Endothelial cell of umbilical vein (primary cell): ENCODE results near the gene SQOR. TPM values are rescaled to one million over a fixed set of nuclear protein-coding genes. Genes with fewer than 3 reads are reported as not detected.

Experiments used
- BruUV-seq: library from RNA; stranded (reverse); fragments of 400-500 nt; replicated peaks from 2 replicates; lab custom pipeline; 2021; lab: Mats Ljungman, UMichigan
- CTCF ChIA-PET: fragments of 300-600, 350-600 bp; sonication (Branson Sonifier 250); formaldehyde crosslinking; loops from one replicate; lab custom pipeline; 2021; ENCODE audit warnings: antibody characterized with exemption, inconsistent platforms; lab: Charles Lee
- POLR2A ChIA-PET: fragments of 300-600, 350-600 bp; sonication (Branson Sonifier 250); formaldehyde crosslinking; loops from one replicate; lab custom pipeline; 2021; ENCODE audit warnings: antibody characterized with exemption, inconsistent platforms; lab: Charles Lee
- DNase-seq: peaks from one replicate; pipeline ENCODE4 v3.0.0-alpha.2; 2011; ENCODE audit warnings: low read depth, low spot score
- FAIRE-seq: peaks from 2 replicates; lab custom pipeline; 2011; peaks lifted over from hg19 to GRCh38; lab: Jason Lieb, UNC
- H2AFZ ChIP-seq: 2 replicates; pipeline ENCODE4 v1.6.0; 2012; ENCODE audit warnings: low read depth, low read length, control low read depth, inconsistent platforms
- H3K27ac ChIP-seq: 2 replicates; pipeline ENCODE4 v1.5.1; 2011; ENCODE audit warnings: low read depth, mild to moderate bottlenecking, control low read depth, low read length, moderate library complexity; ENCODE audit not compliant: insufficient read depth
- H3K27me3 ChIP-seq, 2 experiments: 2 replicates each; pipeline versions ENCODE4 v1.6.0 to v1.6.1; 2011; ENCODE audit warnings: low read length in 2 of 2, mixed read lengths in 1 of 2; ENCODE audit not compliant: control insufficient read depth in 2 of 2, insufficient read depth in 2 of 2
- H3K36me3 ChIP-seq, 2 experiments: 2 replicates in 1 of 2; 3 replicates in 1 of 2; pipeline ENCODE4 v1.5.1; 2011; ENCODE audit warnings: low read length in 2 of 2, mild to moderate bottlenecking in 1 of 2, moderate library complexity in 1 of 2; ENCODE audit not compliant: control insufficient read depth in 2 of 2, insufficient read depth in 2 of 2; ENCODE audit errors: extremely low read depth in 1 of 2
- H3K4me1 ChIP-seq: 3 replicates; pipeline ENCODE4 v1.5.1; 2011; ENCODE audit warnings: mild to moderate bottlenecking, low read length; ENCODE audit not compliant: control insufficient read depth, insufficient read depth; ENCODE audit errors: extremely low read depth
- H3K4me2 ChIP-seq: 2 replicates; pipeline ENCODE4 v1.6.1; 2011; ENCODE audit warnings: low read length, control low read depth, mixed read lengths; ENCODE audit not compliant: insufficient read depth
- H3K4me3 ChIP-seq, 3 experiments: fragments of 200-600 bp in 1 of 3; sonication (generic), shearing (Covaris generic) in 1 of 3; replicated peaks in 1 of 3; 2 replicates each; pipeline ENCODE4 v1.5.1; 2011 to 2016; ENCODE audit warnings: control low read depth in 3 of 3, low read length in 3 of 3, mild to moderate bottlenecking in 2 of 3, inconsistent platforms in 1 of 3, low read depth in 1 of 3, moderate library complexity in 1 of 3; ENCODE audit not compliant: insufficient read depth in 1 of 3
- H3K79me2 ChIP-seq: 2 replicates; pipeline ENCODE4 v1.6.0; 2012; ENCODE audit warnings: low read length, inconsistent platforms; ENCODE audit not compliant: control insufficient read depth, insufficient read depth
- H3K9ac ChIP-seq: replicated peaks from 2 replicates; pipeline ENCODE3; 2011; ENCODE audit warnings: low read length, control low read depth; ENCODE audit not compliant: insufficient read depth; ENCODE audit errors: extremely low read depth
- H3K9me1 ChIP-seq: replicated peaks from 3 replicates; pipeline ENCODE4 v1.6.0; 2011; ENCODE audit warnings: mild to moderate bottlenecking, low read length; ENCODE audit not compliant: control insufficient read depth, insufficient read depth; ENCODE audit errors: extremely low read depth
- H3K9me3 ChIP-seq: replicated peaks from 2 replicates; pipeline ENCODE4 v1.5.1; 2012; ENCODE audit warnings: low read length, inconsistent platforms; ENCODE audit not compliant: control insufficient read depth, insufficient read depth
- H4K20me1 ChIP-seq: replicated peaks from 2 replicates; pipeline ENCODE3; 2011; ENCODE audit warnings: mild to moderate bottlenecking, low read length; ENCODE audit not compliant: control insufficient read depth, insufficient read depth; ENCODE audit errors: extremely low read depth
- CTCF ChIP-seq, 2 donors: IDR thresholded peaks; 1 replicate in 1 of 2; 2 replicates in 1 of 2; pipeline ENCODE4 v1.5.1; 2011; ENCODE audit warnings: low read length in 2 of 2, mild to moderate bottlenecking in 2 of 2, moderate library complexity in 2 of 2, control low read depth in 1 of 2, inconsistent platforms in 1 of 2, low read depth in 1 of 2; ENCODE audit not compliant: insufficient read depth in 1 of 2; ENCODE audit errors: extremely low read depth in 1 of 2
- FOS ChIP-seq: IDR thresholded peaks from 2 replicates; pipeline ENCODE4 v1.6.1; 2011; ENCODE audit warnings: mild to moderate bottlenecking, low read length, moderate library complexity, borderline replicate concordance; ENCODE audit not compliant: insufficient read depth
- GATA2 ChIP-seq: IDR thresholded peaks from 2 replicates; pipeline ENCODE4 v1.7.0; 2011; ENCODE audit warnings: low read depth, mild to moderate bottlenecking, moderate library complexity, mixed read lengths, low read length; ENCODE audit not compliant: insufficient read length, insufficient read depth
- MYC ChIP-seq: IDR thresholded peaks from one replicate; pipeline ENCODE4 v1.6.1; 2011; ENCODE audit warnings: mild to moderate bottlenecking, low read depth, low read length
- dilution Hi-C: fragments of 300-500 bp; cut with MboI; formaldehyde crosslinking; loops from one replicate; pipeline ENCODE4 v1.15.0; 2019; ENCODE audit warnings: low sequenced_read_pairs; ENCODE audit not compliant: extremely low pct_ligation_motif_present
- intact Hi-C: fragments of 100-400 bp; cut with micrococcal nuclease; formaldehyde crosslinking; loops from one replicate; pipeline ENCODE4 v1.10.0; 2022
- polyA plus RNA-seq, 4 experiments: library from polyadenylated mRNA; depleted of rRNA in 3 of 4; stranded (reverse) in 3 of 4; unstranded in 1 of 4; fragments of >200 nt; gene quantifications; 2 replicates each; pipeline versions ENCODE4 v1.2.1 to v1.2.3, GENCODE V29; 2011 to 2012; ENCODE audit warnings: missing spikeins in 1 of 4
- total RNA-seq: library from RNA; stranded (reverse); gene quantifications from 2 replicates; pipeline ENCODE4 v1.2.3, GENCODE V29; 2021

Gene SQOR
- total and polyA plus RNA-seq, 2 donors (not counting 3 experiments of a cell fraction or from before 2014, with no cell fraction given): 12.9 to 17.9 TPM

DNA sequence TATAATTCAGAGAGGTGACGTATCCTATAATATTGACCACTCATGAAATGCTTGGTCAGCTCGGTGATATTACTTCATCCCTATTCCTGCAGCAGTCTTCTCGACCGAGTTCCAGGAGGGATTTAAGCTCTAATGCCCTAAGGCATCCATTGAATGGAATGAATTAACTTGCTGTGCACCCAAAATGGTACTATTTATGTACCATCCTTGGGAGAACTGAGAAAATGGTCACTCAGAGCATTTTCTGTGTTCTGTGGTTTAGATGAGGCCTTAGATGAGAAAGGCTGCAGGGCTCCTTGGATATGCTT is 47.0 kb upstream of the SQOR start:
- H3K79me2 ChIP-seq: peaks cover 37% of the 10 kb centered on the region
- peak overlapping the region; percentile 89 to 98 (median 90) for H3K4me3 ChIP-seq
- peak overlapping the region; percentile 83 for H3K27ac ChIP-seq
- peak overlapping the region; percentile 97 for H3K4me2 ChIP-seq
- ChIA-PET POLR2A (interaction anchor here (1.5 kb wide), 1 partner anchor 10 kb away, joined by 4 read pairs; no protein-coding TSS in a partner anchor), CTCF (interaction anchor here (1.1 to 6.0 kb wide), 7 partner anchors 14 to 157 kb away, joined by 3 to 47 read pairs (median 9); no protein-coding TSS in a partner anchor)
- H3K9me1 ChIP-seq: no peaks in the 10 kb centered on the region
- no peak for DNase-seq
- H4K20me1 ChIP-seq: no peaks in the 10 kb centered on the region
- intact Hi-C loops: loop anchor here (1.0 to 2.0 kb wide), 6 partner anchors 27 to 387 kb away; partner anchors contain the start of genes SLC30A4 and SQOR
- H3K9ac ChIP-seq: peak overlapping the region; percentile 95
- no peaks in the 10 kb centered on the region for H3K36me3 ChIP-seq
- TF ChIP-seq FOS (no peak), GATA2 (no peak), CTCF (IDR thresholded peaks at IDR 0.05; ENCODE audit: extremely low read depth in 1 of 2, insufficient read depth in 1 of 2, low read depth in 1 of 2, low read length in 2 of 2) (no peak), MYC (no peak)
- H3K9me3 ChIP-seq: no peaks in the 10 kb centered on the region
- FAIRE-seq: peak; percentile 55
- peaks cover 0 to 1% of the 10 kb centered on the region in 2 experiments for H3K27me3 ChIP-seq
- BruUV-seq: TSS peak; percentile 51
- H2AFZ ChIP-seq: peak overlapping the region; percentile 79
- dilution Hi-C loops: no loop called here
- H3K4me1 ChIP-seq: peaks cover 30% of the 10 kb centered on the region
